HL-60 (cell line): ENCODE results near the gene ZNF441.

Source experiments
- CTCF ChIP-seq: IDR thresholded peaks from one replicate; pipeline ENCODE4 v1.5.1; 2011; ENCODE audit warnings: low read length, control low read depth, inconsistent platforms; ENCODE audit not compliant: insufficient read depth
- POLR2AphosphoS5 ChIP-seq: IDR thresholded peaks from 2 replicates; pipeline ENCODE4 v1.6.1; 2012; ENCODE audit warnings: low read depth

DNA sequence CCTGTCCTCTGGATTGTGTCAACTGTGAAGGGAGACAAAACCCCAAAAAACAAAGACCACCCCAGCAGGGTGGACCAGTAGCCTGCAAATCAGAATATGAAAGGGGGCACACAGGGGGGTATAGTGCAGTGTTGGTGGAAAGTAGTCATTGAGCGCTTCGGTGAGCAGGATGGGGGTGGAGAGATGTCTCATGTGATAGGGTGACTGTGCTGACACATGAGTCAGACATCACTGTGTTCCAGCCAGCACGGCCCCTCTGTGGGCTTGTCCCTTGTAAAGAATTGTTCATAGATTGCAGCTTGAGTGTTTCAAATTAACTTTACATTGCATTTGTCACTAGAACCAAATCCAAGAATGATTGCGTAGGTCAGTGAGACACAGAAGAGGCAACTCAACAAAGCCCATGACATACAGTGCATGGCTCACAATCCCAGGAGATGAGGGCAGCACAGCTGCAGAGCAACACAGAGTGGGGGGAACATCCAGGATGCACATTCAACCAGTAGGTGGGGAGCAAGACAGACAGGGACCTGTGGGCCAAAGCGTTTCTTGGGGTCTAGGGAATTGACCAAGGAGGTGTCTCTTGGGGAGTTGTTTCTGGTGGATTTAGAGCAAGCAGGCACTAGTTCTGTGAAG is 54.8 kb downstream of the ZNF441 start:
- TF ChIP-seq CTCF = no peak
- TF ChIP-seq POLR2AphosphoS5 = no peak
